HG03280 (cell line): ENCODE results near the gene LYSMD2.

Experiments used
- ATAC-seq: cut with Tn5 transposase; IDR thresholded peaks from one replicate; pipeline ENCODE4 v1.9.1; 2021; ENCODE audit warnings: mild to moderate bottlenecking, moderate library complexity; ENCODE audit not compliant: unreplicated experiment

The LYSMD2 gene

DNA sequence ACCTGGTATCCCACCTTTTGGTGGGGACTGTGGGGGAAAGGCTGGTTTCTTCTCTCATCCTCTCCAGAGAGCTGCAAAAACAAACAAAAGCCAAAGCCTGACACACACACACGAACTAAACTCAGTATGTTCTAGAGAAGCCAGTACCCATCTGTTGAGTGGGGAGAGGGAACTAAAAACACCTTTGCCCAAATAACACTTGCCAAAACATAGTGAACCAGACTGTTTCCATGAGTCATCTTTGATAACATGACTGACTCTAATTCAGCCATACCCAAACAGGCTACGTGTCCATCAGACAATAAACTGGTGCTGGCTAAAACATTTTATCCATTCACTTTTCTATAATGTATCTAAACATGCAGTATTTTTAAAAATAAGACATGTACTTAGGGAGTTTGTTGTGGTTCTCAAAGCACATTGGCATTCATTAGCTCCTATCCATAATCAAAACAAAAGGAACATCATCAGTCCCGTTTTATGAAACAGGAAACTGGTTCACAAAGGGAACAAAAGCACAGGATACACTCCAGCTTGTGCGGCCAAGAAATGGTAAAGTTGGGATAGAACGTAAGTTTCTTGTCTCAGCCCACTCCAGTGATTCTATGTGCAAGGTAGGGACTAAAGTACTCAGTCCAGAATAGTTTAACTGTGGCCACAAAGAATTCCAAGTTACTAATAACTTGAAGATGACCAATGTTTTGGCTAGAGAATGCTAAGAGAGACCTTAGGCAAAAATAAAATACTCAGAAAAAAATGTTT, 16.1 kb downstream of the LYSMD2 start:
- no peak for ATAC-seq

DNA sequence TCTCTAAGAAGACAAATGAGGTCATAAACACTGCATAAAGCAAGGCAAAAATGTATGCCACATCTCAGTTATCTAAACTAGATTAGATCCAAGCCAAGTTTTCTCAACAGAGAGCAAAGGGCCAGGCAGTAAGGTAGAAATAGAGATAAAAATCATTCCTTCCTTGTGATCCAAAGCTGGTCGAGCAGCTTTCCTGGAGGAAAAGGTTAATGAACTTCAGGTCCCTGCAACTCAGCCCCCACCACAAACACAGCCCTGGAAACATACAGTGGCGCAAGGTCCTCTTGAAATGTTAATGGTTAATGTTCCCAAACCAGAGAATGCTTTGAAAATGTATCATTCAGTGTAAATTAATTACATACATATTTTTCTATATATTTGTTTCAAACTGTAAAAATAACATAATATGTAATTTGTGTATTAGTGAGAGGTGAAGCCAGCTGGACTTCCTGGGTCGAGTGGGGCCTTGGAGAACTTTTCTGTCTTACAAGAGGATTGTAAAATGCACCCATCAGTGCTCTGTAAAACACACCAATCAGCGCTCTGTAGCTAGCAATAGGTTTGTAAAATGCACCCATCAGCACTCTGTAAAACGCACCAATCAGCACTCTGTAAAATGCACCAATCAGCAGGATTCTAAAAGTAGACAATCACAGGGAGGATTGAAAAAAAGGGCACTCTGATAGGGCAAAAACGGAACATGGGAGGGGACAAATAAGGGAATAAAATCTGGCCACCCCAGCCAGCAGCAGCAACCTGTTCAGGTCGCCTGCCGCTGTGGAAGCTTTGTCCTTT, 17.1 kb downstream of the LYSMD2 start:
- no peak for ATAC-seq

DNA sequence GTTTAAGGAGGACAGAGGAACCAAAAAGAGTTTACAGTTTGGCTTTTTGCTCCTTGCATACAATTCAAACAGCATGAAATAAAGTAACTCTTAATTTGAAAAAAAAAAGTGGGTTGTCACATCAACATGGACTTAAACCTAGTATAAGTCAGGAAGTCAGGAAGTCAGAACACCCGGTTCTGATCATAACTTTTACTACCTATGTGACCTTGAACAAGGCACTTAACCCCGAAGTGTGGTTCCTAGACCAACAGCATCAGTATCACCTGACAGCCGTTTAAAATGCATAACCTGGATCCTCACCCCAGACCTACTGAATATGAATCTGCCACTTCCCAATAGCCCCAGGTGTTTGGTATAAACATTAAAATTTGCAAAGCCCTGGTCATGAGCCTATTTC, 18.7 kb downstream of the LYSMD2 start:
- no peak for ATAC-seq

DNA sequence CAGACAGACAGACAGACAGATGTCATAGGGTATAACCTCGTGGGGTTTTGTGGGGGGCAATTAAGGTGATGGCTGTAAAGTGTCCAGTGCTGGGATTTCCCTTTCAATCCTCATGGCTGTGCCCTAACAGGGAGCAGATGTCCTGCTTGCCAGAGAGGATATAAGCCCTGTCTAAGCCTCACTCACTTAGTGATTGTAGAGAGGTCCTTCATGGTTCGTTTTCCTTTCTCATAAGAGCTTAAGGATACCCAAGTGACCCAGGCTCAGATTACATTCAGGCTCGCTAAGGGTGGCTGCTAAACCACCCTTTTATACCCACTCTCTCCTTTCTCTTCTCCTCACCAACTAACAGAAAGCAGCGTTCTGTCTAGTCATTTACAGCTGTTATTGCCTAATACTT, 19.2 kb downstream of the LYSMD2 start:
- no peak for ATAC-seq

DNA sequence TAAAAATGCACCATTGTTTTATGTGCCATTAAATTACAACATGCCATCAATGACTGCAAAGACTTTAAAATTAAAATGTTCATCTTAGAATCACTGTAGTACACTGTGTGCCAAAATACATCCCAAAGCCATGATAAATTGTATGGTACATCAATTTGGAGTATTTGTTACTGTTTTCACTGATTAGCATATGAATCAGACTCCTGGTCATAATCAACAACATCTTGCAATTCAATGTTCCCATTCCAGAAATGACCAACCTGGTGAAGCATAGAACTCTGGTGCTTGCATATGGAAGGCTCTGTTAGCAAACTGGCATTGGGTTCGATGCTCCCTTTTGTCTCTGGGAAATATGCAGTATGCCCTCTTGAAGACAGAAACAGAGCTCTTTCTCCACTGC, 22.5 kb downstream of the LYSMD2 start:
- no peak for ATAC-seq

DNA sequence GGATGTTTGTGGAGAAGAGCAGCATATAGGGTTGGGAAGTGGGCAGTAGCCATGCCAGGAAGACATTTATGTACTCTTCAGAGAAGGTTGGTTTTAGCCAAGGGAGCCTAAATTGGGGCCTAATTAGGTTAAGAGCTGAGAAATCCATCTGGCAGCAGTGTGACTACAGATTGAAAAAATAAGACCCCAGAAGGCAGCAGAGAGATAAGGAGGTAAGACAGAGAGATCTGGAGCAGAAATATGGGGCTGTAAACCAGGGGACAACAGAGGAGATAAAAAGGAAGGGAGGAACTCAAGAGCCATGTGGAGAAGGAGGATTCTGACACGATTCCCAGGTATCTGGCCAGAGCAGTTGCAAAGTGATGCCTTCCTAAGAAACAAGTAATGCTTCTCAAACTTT, 23.3 kb downstream of the LYSMD2 start:
- no peak for ATAC-seq

DNA sequence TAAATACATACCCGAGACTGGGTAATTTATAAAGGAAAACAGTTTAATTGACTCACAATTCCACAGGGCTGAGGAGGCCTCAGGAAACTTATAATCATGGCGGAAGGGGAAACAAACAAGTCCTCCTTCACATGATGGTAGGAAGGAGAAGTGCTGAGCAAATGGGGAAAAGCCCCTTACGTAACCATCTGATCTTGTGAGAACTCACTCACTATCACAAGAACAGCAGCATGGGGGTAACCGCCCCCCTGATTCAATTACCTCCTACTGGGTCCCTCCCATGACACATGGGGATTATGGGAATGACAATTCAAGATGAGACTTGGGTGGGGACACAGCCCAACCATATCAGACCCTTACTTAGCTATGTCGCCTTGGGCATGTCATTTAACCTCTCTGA, 28.4 kb downstream of the LYSMD2 start:
- ATAC-seq: no peak

DNA sequence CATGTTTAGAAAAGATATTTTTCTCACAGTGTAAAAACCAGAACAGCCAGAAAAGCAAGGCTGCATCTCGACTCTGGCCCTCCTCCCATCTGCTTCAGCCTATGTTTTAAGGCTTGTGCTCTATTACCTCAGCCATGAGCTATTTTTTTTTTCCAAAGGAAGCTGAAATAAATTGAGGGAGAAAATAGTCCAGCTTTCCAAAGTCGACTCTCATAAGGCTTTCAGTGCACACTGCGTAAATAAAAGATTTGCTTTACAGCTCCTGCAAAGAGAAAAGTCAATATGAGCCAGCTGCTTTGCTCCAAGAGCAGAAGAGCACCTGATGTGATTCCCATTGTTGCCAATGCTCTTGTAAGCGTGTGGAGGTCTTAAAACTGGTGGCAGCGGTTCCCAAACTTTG, 29.4 kb downstream of the LYSMD2 start:
- no peak for ATAC-seq

DNA sequence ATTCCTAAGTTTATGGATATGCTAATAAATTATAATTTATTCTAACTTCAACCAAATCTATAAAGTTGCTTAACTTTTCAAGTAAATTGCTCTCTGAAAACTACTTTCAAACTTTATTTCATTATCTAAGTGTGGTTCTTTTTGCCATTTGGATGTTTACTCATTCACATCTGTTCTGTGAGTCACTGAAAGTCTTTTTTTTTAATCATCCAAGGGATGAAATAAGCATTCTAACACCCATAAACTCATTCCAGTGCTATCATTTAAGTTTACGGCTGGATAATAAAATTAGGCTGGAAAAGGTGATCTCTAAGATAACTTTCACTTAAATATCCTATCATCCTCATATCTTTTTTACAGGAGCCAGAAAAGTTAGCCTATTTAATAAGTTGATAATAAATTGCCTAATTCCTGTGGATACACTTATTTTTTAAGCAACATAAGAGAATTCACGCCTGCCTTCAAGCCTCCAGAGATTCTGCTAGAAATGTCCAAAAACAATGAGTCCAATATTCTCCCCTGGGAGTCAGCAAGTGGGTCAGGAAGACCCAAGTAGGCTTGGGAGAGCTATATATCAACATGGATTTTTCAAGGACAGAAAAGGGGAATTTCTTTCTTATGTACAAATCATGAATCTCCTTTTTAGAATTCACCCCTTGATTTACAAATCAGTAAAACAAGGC, 30.4 kb downstream of the LYSMD2 start:
- ATAC-seq: no peak

DNA sequence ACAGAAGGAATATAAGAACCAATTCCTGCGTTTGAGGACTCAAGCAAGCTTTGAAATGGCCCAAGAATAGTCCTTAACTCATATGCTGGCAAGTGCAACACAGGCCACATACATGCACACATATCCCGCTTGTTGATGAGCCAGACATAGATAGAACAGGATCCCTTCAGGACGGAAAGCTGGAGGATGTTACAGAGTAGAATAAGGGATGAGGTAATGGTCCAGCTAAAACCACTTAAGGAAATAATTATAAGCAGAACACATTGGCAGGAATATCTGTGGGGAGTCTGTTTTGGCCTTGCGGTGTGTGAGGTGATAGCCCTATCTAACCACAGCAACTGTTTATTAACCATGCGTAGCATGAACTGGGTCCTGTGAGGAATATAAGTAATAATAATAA, 31.2 kb downstream of the LYSMD2 start:
- ATAC-seq: no peak

DNA sequence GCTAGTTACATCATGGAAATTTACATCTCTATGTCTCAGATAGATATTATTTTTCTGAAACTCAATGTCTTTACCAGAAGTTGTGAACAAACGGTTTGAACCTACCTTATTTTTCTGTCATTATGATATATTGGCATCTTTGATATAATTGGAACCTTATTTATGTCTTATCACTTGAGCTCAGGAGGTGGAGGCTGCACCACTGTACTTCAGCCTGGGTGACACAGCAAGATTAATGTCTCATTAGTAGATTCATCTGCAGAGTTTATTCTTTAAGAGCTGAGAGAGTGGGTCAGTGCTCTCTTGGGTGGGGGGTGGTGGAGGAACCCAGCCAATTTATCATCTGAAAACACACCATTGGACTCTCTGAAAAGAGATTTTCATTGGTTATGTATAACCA, 34.7 kb downstream of the LYSMD2 start:
- no peak for ATAC-seq

DNA sequence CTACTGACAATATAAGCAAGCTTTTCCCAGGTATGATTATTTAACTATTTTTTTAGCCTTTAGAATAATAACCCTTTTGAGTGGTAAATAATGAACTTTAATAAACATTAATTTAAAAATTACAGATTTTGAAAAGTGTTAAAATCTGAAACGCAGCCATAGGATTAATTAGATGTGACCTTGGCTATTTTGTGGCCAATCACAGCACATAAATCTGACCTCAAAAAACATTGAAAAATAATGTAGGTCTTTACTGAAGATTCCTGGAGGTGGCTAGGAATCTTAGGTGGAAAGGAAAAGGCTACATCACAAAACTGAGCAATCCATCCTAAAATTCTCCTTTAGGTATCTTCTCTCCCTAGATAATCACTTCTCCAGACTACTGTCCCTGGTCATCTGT, 38.1 kb downstream of the LYSMD2 start:
- ATAC-seq: no peak

DNA sequence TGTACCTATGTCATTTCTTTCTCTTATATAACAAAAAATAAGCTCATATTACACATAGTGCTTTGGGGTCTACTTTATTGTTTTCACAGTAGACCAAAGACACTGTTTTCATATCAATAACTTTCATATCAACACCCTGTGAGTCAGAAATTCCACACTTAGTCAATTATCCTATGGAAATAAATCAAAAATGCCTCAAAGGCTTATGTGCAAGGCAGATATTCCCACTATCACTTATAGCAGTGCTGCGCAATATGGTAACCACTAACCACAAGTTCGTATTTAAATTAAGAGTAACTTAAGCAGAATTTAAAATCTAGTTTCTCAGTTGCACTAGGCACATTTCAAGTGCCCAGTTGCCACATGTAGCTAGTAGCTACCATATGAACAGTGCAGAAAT, 40.3 kb downstream of the LYSMD2 start:
- no peak for ATAC-seq

DNA sequence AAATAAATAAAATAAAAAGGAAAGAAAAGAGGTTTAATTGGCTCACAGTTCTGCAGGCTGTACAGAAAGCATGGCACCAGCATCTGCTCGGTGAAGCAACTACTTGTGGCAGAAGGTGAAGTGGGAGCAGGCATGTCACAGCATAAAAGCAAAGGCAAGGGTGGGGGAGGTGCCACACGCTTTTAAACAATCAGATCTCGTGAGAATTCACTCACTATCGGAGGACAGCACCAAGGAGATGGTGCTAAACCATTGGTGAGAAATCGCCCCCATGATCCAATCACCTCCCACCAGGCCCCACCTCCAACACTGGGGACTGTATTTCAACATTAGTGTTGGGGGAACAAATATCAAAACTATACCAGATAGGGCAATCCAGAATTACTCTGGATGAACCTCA, 40.9 kb downstream of the LYSMD2 start:
- no peak for ATAC-seq

DNA sequence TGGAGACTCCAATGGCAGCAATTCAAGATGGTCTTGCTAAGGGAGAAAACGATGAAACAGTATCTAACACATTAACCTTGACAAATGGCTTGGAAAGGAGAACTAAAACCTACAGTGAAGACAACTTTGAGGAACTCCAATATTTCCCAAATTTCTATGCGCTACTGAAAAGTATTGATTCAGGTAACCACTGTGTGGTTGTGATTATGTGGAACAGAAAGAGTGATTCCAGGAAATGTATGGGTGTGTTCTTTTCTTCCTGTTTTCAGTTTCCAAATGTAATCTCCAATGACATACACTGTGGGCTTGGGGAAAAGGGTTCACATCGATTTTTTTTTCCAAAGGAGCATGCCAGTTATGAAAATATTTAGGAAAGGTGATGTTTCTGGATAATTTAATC, 45.3 kb downstream of the LYSMD2 start:
- no peak for ATAC-seq

DNA sequence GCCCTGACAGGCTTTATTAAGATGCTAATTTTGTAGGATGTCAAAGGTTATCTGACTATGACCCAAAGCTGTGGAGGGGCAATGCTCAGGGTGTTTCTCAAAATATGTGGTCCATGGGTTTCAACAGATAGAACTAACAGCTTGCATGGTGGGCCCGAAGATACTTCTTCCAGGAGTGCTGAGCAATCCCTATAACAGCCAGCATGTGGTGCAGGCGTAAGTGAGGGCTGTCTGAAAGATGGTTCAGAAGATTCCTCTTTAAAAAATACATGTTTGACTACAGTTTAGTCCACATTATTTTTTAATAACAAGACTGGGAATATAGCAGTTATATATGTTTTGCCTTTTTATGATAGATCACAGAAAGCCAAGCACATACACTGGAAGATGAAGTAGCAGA, 48.6 kb downstream of the LYSMD2 start:
- ATAC-seq: no peak

DNA sequence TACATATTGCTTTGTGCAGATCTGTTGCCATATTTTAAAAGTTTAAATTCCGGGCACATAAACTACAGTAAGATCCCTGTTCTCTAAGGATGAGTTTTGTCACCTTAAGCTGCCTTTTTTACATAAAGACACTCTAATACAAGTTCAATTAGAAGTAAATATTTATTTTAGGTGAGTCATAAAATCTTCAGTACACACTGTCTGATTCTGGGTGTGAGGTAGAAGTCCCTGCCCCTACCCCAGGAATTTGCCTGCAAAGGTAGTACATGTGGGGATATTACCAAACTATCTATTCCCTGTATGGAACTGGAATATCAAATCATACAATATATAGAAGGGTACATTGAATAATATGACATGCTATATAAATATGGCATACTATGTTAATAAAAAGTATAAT, 49.9 kb downstream of the LYSMD2 start:
- ATAC-seq: no peak

DNA sequence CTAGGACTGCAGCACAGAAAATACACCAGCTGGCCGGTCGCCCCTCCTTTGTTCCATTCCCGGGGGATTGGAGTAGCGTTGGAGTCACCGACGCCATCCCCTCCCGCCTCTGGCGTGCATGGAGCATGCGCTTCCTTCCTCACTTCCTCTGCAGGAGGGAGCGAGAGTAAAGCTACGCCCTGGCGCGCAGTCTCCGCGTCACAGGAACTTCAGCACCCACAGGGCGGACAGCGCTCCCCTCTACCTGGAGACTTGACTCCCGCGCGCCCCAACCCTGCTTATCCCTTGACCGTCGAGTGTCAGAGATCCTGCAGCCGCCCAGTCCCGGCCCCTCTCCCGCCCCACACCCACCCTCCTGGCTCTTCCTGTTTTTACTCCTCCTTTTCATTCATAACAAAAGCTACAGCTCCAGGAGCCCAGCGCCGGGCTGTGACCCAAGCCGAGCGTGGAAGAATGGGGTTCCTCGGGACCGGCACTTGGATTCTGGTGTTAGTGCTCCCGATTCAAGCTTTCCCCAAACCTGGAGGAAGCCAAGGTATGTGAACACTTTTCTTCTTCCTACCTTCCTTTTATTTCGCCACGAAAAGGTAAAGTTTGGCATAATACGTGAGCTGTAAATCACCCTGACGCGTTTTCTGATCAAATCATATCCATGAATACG, 56.0 kb downstream of the LYSMD2 start, which contains the start of gene SCG3:
TSS of gene SCG3 (plus strand) at position 201 of the 661 bp plus-strand sequence. CDS start at position 454, 253 bp downstream.
- ATAC-seq: no peak

DNA sequence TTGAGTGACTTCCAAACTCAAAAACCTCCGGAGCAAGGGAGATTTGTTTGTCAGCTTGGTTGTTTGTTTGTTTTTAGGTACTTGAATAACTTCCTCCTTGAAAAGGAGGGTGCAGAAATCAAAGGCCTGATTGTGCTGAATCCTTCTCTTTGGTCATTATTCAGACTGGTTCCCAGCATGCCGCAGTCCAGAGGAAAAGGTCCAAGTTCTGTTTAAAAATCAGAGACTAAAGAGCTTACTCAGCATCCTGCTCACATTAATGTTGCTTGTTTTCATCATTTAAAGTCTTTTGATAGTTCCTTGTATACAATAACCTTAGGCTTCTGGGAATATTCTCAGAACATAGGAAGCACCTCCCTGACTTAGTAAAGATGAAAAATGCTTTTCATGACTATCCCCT, 57.1 kb downstream of the LYSMD2 start:
- ATAC-seq: no peak

DNA sequence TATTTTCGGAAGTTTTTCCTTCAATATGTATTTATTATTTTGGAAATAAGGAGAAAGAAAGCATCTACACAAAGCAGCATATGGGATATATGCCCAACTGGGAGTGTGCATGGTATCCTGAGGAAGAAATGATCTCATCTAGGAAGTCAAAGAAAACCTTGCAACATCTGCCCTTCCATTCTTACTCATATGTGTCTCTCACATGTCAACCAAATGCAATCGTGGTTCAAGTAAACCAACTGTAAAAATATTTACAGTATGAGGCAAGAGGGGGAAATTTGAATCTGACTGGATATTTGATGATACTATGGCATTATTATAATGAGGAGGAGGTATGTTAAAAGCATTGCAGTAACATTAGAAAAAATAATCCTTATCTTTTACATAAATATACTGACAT, 59.4 kb downstream of the LYSMD2 start:
- ATAC-seq: no peak

DNA sequence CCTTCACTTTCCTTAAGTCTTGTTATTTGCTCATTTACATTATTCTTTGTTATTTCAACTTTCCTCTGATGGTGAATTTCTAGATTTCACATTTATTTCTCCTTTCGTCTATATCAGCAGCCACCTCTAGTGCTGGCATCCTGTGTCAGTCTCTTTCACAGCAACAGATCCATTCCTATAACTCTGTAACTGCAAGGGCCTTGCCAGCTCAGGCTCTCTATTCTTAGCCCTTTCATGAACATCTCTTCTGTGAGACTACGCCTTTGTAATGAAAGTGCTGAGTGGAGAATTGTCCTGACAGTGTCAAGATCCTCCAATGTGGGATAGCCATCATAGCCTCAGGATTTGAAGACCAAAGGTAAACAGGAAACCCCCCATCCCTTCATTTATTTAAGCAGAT, 60.0 kb downstream of the LYSMD2 start:
- ATAC-seq: no peak
